HEK293T (cell line): ENCODE measurements around the gene MORN1.

Experiments
- ARNT ChIP-seq: fragments of 450-650 bp; IDR thresholded peaks from 2 replicates; pipeline ENCODE4 v1.6.1; 2017; ENCODE audit warnings: mild to moderate bottlenecking
- BHLHE40 ChIP-seq: fragments of 450-650 bp; IDR thresholded peaks from 2 replicates; pipeline ENCODE4 v1.6.1; 2016; ENCODE audit warnings: mild to moderate bottlenecking, moderate library complexity, borderline replicate concordance
- CTBP1 ChIP-seq: fragments of 450-650 bp; IDR thresholded peaks from 2 replicates; pipeline ENCODE4 v1.6.1; 2016; ENCODE audit warnings: borderline replicate concordance
- ELF4 ChIP-seq: fragments of 450-650 bp; IDR thresholded peaks from 2 replicates; pipeline ENCODE4 v1.6.1; 2017; ENCODE audit warnings: antibody characterized with exemption
- FOXA1 ChIP-seq: fragments of 450-650 bp; IDR thresholded peaks from 2 replicates; pipeline ENCODE4 v1.6.1; 2016; ENCODE audit warnings: mild to moderate bottlenecking
- FOXK2 ChIP-seq: fragments of 450-650 bp; IDR thresholded peaks from 2 replicates; pipeline ENCODE4 v1.6.1; 2016; ENCODE audit warnings: mild to moderate bottlenecking
- HDGF ChIP-seq: fragments of 450-650 bp; IDR thresholded peaks from 2 replicates; pipeline ENCODE4 v1.6.1; 2017; ENCODE audit warnings: antibody characterized with exemption, borderline replicate concordance
- L3MBTL2 ChIP-seq: fragments of 450-650 bp; conservative IDR thresholded peaks from 2 replicates; pipeline ENCODE4 v1.6.1; 2016; ENCODE audit warnings: mild to moderate bottlenecking
- LEF1 ChIP-seq: fragments of 450-650 bp; IDR thresholded peaks from 2 replicates; pipeline ENCODE4 v1.6.1; 2017; ENCODE audit warnings: mild to moderate bottlenecking, borderline replicate concordance
- NFRKB ChIP-seq: fragments of 450-650 bp; IDR thresholded peaks from 2 replicates; pipeline ENCODE4 v1.6.1; 2016; ENCODE audit warnings: mild to moderate bottlenecking, moderate library complexity
- SP1 ChIP-seq: fragments of 450-650 bp; IDR thresholded peaks from 2 replicates; pipeline ENCODE4 v1.6.1; 2017
- TARDBP ChIP-seq: fragments of 450-650 bp; IDR thresholded peaks from 2 replicates; pipeline ENCODE4 v1.6.1; 2016
- ZNF384 ChIP-seq: fragments of 450-650 bp; IDR thresholded peaks from 2 replicates; pipeline ENCODE4 v1.6.1; 2016
- TF ChIP-seq, protein P1 (sequence below): fragments of 450-650 bp; IDR thresholded peaks from 2 replicates; pipeline ENCODE4 v1.6.1; 2016

DNA sequence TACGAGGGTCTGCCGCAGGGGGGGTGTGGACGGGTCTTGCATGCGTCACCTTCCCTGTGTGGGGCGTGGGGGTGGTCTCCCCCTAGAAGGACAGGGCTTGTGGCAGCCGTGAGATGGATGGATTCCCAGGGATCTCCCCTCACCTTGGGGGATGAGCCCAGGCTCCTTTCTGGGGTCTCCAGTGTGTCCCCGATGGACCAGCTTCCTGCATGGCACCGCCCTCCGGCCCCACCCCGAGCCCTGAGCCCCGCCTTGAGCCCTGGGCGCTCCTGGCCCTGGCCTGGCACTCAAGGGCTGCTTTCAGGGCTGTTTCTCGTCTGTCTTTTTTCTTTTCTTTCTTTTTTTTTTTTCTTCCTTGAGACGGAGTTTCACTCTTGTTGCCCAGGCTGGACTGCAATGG, 103.7 kb downstream of the MORN1 start:
- TF ChIP-seq, protein P1, sequence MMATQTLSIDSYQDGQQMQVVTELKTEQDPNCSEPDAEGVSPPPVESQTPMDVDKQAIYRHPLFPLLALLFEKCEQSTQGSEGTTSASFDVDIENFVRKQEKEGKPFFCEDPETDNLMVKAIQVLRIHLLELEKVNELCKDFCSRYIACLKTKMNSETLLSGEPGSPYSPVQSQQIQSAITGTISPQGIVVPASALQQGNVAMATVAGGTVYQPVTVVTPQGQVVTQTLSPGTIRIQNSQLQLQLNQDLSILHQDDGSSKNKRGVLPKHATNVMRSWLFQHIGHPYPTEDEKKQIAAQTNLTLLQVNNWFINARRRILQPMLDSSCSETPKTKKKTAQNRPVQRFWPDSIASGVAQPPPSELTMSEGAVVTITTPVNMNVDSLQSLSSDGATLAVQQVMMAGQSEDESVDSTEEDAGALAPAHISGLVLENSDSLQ = no peak
- TF ChIP-seq CTBP1 = no peak
- TF ChIP-seq BHLHE40 = no peak
- TF ChIP-seq FOXK2 = no peak
- no peak for TF ChIP-seq TARDBP
- no peak for TF ChIP-seq ZNF384
- TF ChIP-seq ARNT = no peak
- no peak for TF ChIP-seq ELF4
- TF ChIP-seq NFRKB = no peak
- no peak for TF ChIP-seq FOXA1
- no peak for TF ChIP-seq LEF1
- TF ChIP-seq SP1 = no peak
- TF ChIP-seq L3MBTL2 = no peak
- no peak for TF ChIP-seq HDGF
